Osteoblast (primary cell): ENCODE measurements around the gene CCDC33. TPM values are rescaled to one million over a fixed set of nuclear protein-coding genes. Genes with fewer than 3 reads are reported as not detected.

Experiments used
- DNase-seq: peaks from one replicate; pipeline ENCODE4 v3.0.0; 2011; ENCODE audit warnings: low spot score, mixed read lengths; ENCODE audit not compliant: insufficient read length; ENCODE audit errors: missing footprints
- H2AFZ ChIP-seq: 2 replicates; pipeline ENCODE4 v1.6.0; 2011; ENCODE audit warnings: mild to moderate bottlenecking, low read length
- H3K27ac ChIP-seq: 2 replicates; pipeline ENCODE4 v1.5.1; 2011; ENCODE audit warnings: mild to moderate bottlenecking, low read depth, low read length, moderate library complexity
- H3K27me3 ChIP-seq: 2 replicates; pipeline ENCODE4 v1.6.0; 2012; ENCODE audit warnings: mild to moderate bottlenecking, control low read depth, inconsistent platforms, low read length, moderate library complexity; ENCODE audit not compliant: insufficient read depth
- H3K36me3 ChIP-seq: 2 replicates; pipeline ENCODE4 v1.5.1; 2011; ENCODE audit warnings: mild to moderate bottlenecking, low read length, control low read depth, moderate library complexity; ENCODE audit not compliant: insufficient read depth
- H3K4me1 ChIP-seq: 2 replicates; pipeline ENCODE4 v1.5.1; 2011; ENCODE audit warnings: mild to moderate bottlenecking, low read length, control low read depth, moderate library complexity; ENCODE audit not compliant: insufficient read depth
- H3K4me2 ChIP-seq: 2 replicates; pipeline ENCODE4 v1.6.0; 2011; ENCODE audit warnings: mild to moderate bottlenecking, low read length; ENCODE audit not compliant: insufficient read depth
- H3K4me3 ChIP-seq: fragments of 200-600 bp; sonication (generic); 3 replicates; pipeline ENCODE4 v1.5.1; 2012; ENCODE audit warnings: mild to moderate bottlenecking, low read length, inconsistent platforms; ENCODE audit not compliant: insufficient read depth
- H3K79me2 ChIP-seq: 2 replicates; pipeline ENCODE4 v1.6.0; 2012; ENCODE audit warnings: mild to moderate bottlenecking, low read length, control low read depth, inconsistent platforms; ENCODE audit not compliant: insufficient read depth
- H3K9me3 ChIP-seq: 2 replicates; pipeline ENCODE4 v1.5.1; 2011; ENCODE audit warnings: low read depth, low read length, control low read depth
- H4K20me1 ChIP-seq: 2 replicates; pipeline ENCODE4 v1.6.0; 2012; ENCODE audit warnings: mild to moderate bottlenecking, low read length, control low read depth; ENCODE audit not compliant: insufficient read depth
- CTCF ChIP-seq: IDR thresholded peaks from 2 replicates; pipeline ENCODE4 v1.5.1; 2011; ENCODE audit warnings: mild to moderate bottlenecking, low read depth, low read length, moderate library complexity; ENCODE audit errors: extremely low read depth
- total RNA-seq: library from RNA; depleted of rRNA; stranded (reverse); fragments of >200 nt; gene quantifications from 2 replicates; pipeline ENCODE4 v1.2.3, GENCODE V29; 2012

CCDC33 gene
- total RNA-seq, 1 donor, result not detected

DNA sequence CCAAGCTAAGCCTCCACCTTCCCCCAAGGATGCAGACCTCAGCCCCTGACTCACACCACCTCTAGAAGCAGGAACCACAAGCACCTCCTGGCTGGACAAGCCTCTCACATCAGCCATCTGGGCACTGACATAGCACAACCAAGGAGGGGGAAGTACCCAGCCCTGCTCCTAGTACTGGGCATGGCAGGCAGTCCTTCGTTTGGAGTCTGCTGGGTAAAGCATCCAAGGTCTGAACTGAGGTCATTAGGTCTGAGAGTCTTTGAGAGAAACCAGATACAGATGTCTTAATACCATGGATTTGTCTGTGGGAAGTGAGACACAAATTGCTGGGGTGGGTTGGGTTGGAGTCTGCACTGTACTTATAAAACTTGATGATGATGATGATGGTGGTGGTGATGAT, 61.8 kb downstream of the CCDC33 start:
- Histone ChIP-seq H3K9me3 (no peaks in the 10 kb centered on the region), H3K27me3 (peaks cover 63% of the 10 kb centered on the region), H3K4me1 (no peaks in the 10 kb centered on the region), H3K27ac (no peak overlapping the region), H3K4me2 (no peak overlapping the region), H2AFZ (no peak overlapping the region), H3K36me3 (no peaks in the 10 kb centered on the region), H4K20me1 (no peaks in the 10 kb centered on the region), H3K4me3 (no peak overlapping the region), H3K79me2 (no peaks in the 10 kb centered on the region)
- DNase-seq, result no peak
- no peak for TF ChIP-seq CTCF

DNA sequence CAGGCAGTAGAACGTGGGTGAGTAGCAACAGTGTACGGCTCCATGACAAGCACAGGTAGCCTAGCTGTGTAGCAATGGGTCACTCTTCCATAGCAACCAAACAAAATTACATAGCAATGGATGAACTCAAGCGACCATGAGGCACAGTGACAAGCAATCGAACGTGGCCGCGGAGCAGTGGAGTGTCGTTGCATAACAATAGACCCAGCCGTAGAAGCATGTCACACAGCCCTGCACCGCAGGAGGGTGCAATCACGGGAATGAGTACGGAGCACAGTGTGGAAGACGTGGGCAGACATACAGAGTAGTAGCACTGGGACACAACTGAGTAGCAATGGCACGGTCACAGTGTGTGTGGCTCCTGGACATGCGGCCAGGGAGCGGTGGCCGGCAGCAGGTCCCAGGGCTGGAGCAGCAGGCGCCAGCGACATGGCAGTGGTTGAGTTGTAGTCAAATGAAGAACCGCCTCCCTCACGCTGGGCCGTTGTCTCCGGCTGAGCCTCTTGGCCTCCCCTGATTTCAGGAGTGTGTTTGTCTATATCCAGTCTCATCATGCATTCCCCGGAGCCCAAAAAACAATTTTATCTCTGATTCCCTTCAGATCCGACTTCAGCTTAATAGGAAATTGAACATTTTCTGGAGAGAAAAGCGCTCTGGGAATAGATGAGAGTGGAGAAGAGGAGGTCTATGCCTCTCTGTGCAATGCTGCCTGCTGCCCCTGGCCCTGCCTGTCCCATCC, 64.1 kb downstream of the CCDC33 start:
- TF ChIP-seq CTCF, result no peak
- no peak overlapping the region for H3K4me2 ChIP-seq
- no peaks in the 10 kb centered on the region for H3K9me3 ChIP-seq
- peaks cover 57% of the 10 kb centered on the region for H3K27me3 ChIP-seq
- no peaks in the 10 kb centered on the region for H3K4me1 ChIP-seq
- no peak overlapping the region for H3K27ac ChIP-seq
- no peak overlapping the region for H3K4me3 ChIP-seq
- H3K36me3 ChIP-seq, result no peaks in the 10 kb centered on the region
- H3K79me2 ChIP-seq, result no peaks in the 10 kb centered on the region
- no peaks in the 10 kb centered on the region for H4K20me1 ChIP-seq
- H2AFZ ChIP-seq, result no peak overlapping the region
- DNase-seq, result no peak

GRCh38 chr15:74301583-74302361, 65.6 kb downstream of the CCDC33 start:
- peak; percentile 37 for DNase-seq
- Histone ChIP-seq H2AFZ (no peak overlapping the region), H3K4me3 (no peak overlapping the region), H3K27ac (no peak overlapping the region), H3K9me3 (no peaks in the 10 kb centered on the region), H3K36me3 (no peaks in the 10 kb centered on the region), H3K4me1 (no peaks in the 10 kb centered on the region), H3K79me2 (no peaks in the 10 kb centered on the region), H4K20me1 (no peaks in the 10 kb centered on the region), H3K4me2 (no peak overlapping the region), H3K27me3 (peaks cover 57% of the 10 kb centered on the region)
- TF ChIP-seq CTCF, result no peak

DNA sequence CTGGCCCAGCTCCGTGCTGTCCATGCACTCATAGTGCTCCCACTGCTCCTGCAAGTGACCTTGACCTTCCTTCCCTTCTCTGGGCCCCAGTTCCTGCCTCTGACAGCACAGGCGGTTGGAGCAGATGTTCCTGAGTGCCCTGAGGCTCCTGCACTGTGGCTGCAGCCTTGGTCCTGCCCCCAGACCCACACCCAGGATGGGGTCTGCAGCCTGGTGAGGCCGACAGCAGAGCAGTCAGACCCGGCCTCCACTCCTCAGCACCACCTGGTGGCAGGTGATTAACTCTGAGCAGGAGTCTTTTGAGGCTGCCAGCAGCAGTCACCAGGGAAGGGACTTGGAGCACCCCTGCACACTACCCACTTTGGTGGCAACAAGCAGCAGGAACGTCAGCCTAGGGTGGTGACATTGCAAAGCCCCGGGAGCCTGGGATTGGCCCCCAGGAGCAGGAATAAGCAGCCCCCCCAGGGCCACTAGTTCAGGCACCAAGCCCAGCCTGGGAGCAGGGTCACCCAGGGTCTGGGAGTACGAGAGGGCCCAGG, 66.8 kb downstream of the CCDC33 start:
- Histone ChIP-seq H3K4me2 (no peak overlapping the region), H3K36me3 (no peaks in the 10 kb centered on the region), H3K4me3 (no peak overlapping the region), H4K20me1 (no peaks in the 10 kb centered on the region), H3K27ac (no peak overlapping the region), H3K9me3 (no peaks in the 10 kb centered on the region), H2AFZ (no peak overlapping the region), H3K27me3 (peaks cover 56% of the 10 kb centered on the region), H3K4me1 (no peaks in the 10 kb centered on the region), H3K79me2 (no peaks in the 10 kb centered on the region)
- TF ChIP-seq CTCF, result peak; percentile 58
- DNase-seq, result peak; percentile 93
